GM12891 (cell line): ENCODE data around the gene F10.

Source experiments
- PAX5 ChIP-seq: IDR thresholded peaks from 2 replicates; pipeline ENCODE4 v1.6.1; 2011; ENCODE audit warnings: low read length, moderate library complexity, mild to moderate bottlenecking; ENCODE audit not compliant: insufficient read depth, severe bottlenecking
- POLR2A ChIP-seq: IDR thresholded peaks from 2 replicates; pipeline ENCODE4 v1.6.1; 2011; ENCODE audit warnings: low read depth, low read length, control low read depth
- POLR2AphosphoS5 ChIP-seq: IDR thresholded peaks from 2 replicates; pipeline ENCODE4 v1.6.1; 2011; ENCODE audit warnings: low read depth, low read length, control low read depth
- POU2F2 ChIP-seq: IDR thresholded peaks from 2 replicates; pipeline ENCODE4 v1.6.1; 2011; ENCODE audit warnings: low read depth, mild to moderate bottlenecking, control low read depth, low read length, moderate library complexity
- TAF1 ChIP-seq: IDR thresholded peaks from 2 replicates; pipeline ENCODE4 v1.6.1; 2011; ENCODE audit warnings: low read depth, low read length, control low read depth

DNA sequence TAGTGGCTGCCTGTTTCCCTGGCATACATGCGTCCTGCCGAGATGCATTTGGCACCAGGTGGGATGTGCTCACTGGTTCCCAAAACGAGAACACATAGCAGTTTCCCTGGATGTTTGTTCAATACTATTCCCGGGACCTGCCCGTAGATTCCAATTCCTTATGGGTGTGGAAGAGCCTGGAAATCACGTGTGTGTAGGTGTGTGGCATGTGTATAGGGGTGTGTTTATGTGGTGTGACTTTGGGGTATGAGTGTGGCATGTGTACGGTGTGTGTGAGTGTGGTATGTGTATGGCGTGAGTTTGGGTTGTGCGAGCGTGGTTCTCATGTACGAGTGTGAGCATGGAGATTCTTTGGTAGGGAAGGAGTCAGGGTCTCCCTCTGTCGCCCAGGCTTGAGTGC is 19.9 kb upstream of the F10 start:
- no peak for TF ChIP-seq POLR2A
- TF ChIP-seq POLR2AphosphoS5 = no peak
- TF ChIP-seq TAF1 = no peak
- TF ChIP-seq PAX5 = no peak
- no peak for TF ChIP-seq POU2F2
